ENCODE data around the gene SAMD8. TPM values are rescaled to one million over a fixed set of nuclear protein-coding genes. Genes with fewer than 3 reads are reported as not detected.

Gene SAMD8
- total RNA-seq, 1 experiment from 2014 or later = 23.6 TPM

DNA sequence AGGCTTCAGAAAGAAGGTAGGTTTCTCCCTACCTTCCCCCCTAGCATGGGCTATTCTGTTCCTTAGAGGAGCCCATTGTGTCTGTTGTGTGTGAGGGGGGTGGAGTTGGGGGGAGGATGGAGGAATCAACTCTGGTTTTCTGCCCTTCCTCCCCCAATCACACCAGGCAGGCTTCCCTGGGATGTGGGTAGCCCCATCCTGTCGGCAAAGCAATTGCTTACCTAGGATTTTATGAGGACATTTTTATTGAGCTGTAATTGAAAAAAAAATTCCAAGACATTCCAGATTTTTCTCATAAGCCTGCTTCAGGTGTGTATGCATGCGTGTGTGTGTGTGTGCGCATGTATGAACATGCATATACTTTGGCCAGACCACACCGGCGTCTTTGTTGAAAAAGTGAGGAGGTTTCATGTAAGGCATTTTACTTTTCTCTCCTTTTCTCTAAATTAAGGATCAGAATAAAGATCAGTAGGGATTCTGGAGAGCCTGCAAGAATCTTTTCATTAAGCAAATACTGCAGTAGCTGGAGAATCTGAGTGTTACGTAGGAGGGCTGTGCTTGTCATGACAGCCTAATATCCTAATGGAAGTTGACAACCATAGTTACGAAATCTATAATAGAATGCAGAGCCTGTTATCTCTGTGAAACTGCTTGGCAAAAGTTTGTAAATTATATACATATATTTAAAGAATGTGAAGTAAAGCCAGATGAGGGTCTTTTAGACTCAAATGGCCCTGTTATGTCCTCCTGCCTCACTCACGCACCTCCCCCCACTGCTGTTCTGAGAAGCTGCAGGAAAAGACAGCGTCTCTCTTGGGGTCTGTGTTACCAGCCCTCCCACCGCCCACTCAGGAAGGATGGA lies 27.3 kb upstream of the SAMD8 start:
- Histone ChIP-seq H3K9me3 (ENCODE audit: control insufficient read depth in 1 of 2, insufficient read depth in 1 of 2, low read depth in 1 of 2, low read length in 2 of 2) (no peaks in the 10 kb centered on the region; a peak in 1 of 4 replicates), H3K9me2 (ENCODE audit: insufficient read depth) (no peaks in the 10 kb centered on the region), H3K27ac (ENCODE audit: low read depth, low read length) (no peak overlapping the region), H3K4me3 (replicated peaks in 1 of 2; ENCODE audit: low read depth in 1 of 2, low read length in 2 of 2) (no peak overlapping the region), H3K36me3 (ENCODE audit: control insufficient read depth in 1 of 2, insufficient read depth in 2 of 2, low read length in 2 of 2) (no peaks in the 10 kb centered on the region), H3K79me2 (ENCODE audit: insufficient read depth, low read length) (no peaks in the 10 kb centered on the region), H4K20me1 (ENCODE audit: insufficient read depth) (no peaks in the 10 kb centered on the region), H3K27me3 (ENCODE audit: insufficient read depth, low read length) (no peaks in the 10 kb centered on the region), H2AFZ (ENCODE audit: low read depth, low read length, poor library complexity, severe bottlenecking) (no peak overlapping the region), H3K4me1 (ENCODE audit: control insufficient read depth in 1 of 2, insufficient read depth in 2 of 2, low read length in 2 of 2) (no peaks in the 10 kb centered on the region), H3K4me2 (ENCODE audit: low read length) (no peak overlapping the region), H3K9ac (ENCODE audit: low read length) (no peak overlapping the region)
- ChIA-PET RAD21 (ENCODE audit: low non-redundant PET in 1 of 2, low total read pairs in 2 of 2, uncharacterized antibody in 2 of 2, unreplicated experiment in 2 of 2) (no interaction called here), CTCF (no interaction called here), POLR2A (no interaction called here)
- DNase-seq (ENCODE audit: low read depth, low spot score) (no peak), ATAC-seq (no peak)
- intact Hi-C loops (cut with micrococcal nuclease) = no loop called here
- no TSS peak for BruUV-seq (replicated peaks)
- TF ChIP-seq SIN3A (IDR thresholded peaks at IDR 0.05; ENCODE audit: low read depth) (no peak), ZFX (IDR thresholded peaks at IDR 0.05) (no peak), TCF7L2 (IDR thresholded peaks at IDR 0.05; ENCODE audit: borderline replicate concordance, extremely low read depth, insufficient read depth, insufficient read length) (no peak), CBX3 (IDR thresholded peaks at IDR 0.05; ENCODE audit: low read depth) (no peak)

DNA sequence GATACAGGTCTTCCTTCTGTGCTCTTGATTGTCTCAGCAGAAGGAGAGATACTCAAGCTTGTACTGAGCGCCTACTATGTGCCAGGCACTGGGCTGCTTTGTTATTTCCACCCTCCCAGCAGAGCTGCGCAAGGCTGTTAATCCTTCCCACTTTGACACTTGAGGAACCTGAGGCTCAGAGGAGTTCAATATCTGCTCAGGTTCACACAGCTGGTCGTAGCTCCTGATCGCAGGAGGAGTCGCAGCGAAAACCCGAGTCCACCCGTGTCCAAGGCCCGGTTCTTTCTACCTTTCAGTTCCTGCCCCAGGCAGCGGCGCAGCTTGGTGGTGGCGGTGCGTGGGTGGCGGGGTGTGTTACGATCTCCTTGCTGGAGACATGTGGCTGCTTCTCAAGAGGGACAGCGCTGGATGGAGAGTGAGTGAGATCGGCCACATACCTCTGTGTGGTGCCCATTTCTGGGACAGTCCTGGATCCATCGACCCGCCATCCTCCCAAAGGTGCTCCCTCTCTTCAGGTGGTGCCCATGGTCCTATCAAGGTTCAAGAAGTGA lies 26.5 kb upstream of the SAMD8 start:
- Histone ChIP-seq H3K9ac (ENCODE audit: low read length) (no peak overlapping the region), H2AFZ (ENCODE audit: low read depth, low read length, poor library complexity, severe bottlenecking) (no peak overlapping the region), H4K20me1 (ENCODE audit: insufficient read depth) (no peaks in the 10 kb centered on the region), H3K4me1 (ENCODE audit: control insufficient read depth in 1 of 2, insufficient read depth in 2 of 2, low read length in 2 of 2) (no peaks in the 10 kb centered on the region), H3K4me2 (ENCODE audit: low read length) (no peak overlapping the region), H3K4me3 (replicated peaks in 1 of 2; ENCODE audit: low read depth in 1 of 2, low read length in 2 of 2) (no peak overlapping the region), H3K27me3 (ENCODE audit: insufficient read depth, low read length) (no peaks in the 10 kb centered on the region), H3K27ac (ENCODE audit: low read depth, low read length) (no peak overlapping the region), H3K9me2 (ENCODE audit: insufficient read depth) (no peaks in the 10 kb centered on the region), H3K36me3 (ENCODE audit: control insufficient read depth in 1 of 2, insufficient read depth in 2 of 2, low read length in 2 of 2) (no peaks in the 10 kb centered on the region), H3K9me3 (ENCODE audit: control insufficient read depth in 1 of 2, insufficient read depth in 1 of 2, low read depth in 1 of 2, low read length in 2 of 2) (no peaks in the 10 kb centered on the region; a peak in 1 of 4 replicates), H3K79me2 (ENCODE audit: insufficient read depth, low read length) (no peaks in the 10 kb centered on the region)
- CTCF ChIA-PET = no interaction called here
- intact Hi-C loops (cut with micrococcal nuclease) = no loop called here
- ATAC-seq = no peak
- no peak for DNase-seq (ENCODE audit: low read depth, low spot score)
- POLR2A ChIA-PET = no interaction called here
- BruUV-seq (replicated peaks) = no TSS peak
- RAD21 ChIA-PET (ENCODE audit: low non-redundant PET in 1 of 2, low total read pairs in 2 of 2, uncharacterized antibody in 2 of 2, unreplicated experiment in 2 of 2) = no interaction called here
- TF ChIP-seq SRF (IDR thresholded peaks at IDR 0.05; ENCODE audit: low read depth) (no peak), CBX3 (IDR thresholded peaks at IDR 0.05; ENCODE audit: low read depth) (no peak), ZBTB33 (IDR thresholded peaks at IDR 0.05; ENCODE audit: extremely low read depth, insufficient replicate concordance, low read length) (no peak), POLR2AphosphoS5 (IDR thresholded peaks at IDR 0.05; ENCODE audit: low read depth, low read length) (no peak), MAX (IDR thresholded peaks at IDR 0.05) (no peak), SP1 (IDR thresholded peaks at IDR 0.05; ENCODE audit: low read depth) (no peak), ZNF274 (IDR thresholded peaks at IDR 0.05; ENCODE audit: low read depth, low read length) (no peak), JUND (IDR thresholded peaks at IDR 0.05) (no peak)
- TF ChIP-seq, protein P1, sequence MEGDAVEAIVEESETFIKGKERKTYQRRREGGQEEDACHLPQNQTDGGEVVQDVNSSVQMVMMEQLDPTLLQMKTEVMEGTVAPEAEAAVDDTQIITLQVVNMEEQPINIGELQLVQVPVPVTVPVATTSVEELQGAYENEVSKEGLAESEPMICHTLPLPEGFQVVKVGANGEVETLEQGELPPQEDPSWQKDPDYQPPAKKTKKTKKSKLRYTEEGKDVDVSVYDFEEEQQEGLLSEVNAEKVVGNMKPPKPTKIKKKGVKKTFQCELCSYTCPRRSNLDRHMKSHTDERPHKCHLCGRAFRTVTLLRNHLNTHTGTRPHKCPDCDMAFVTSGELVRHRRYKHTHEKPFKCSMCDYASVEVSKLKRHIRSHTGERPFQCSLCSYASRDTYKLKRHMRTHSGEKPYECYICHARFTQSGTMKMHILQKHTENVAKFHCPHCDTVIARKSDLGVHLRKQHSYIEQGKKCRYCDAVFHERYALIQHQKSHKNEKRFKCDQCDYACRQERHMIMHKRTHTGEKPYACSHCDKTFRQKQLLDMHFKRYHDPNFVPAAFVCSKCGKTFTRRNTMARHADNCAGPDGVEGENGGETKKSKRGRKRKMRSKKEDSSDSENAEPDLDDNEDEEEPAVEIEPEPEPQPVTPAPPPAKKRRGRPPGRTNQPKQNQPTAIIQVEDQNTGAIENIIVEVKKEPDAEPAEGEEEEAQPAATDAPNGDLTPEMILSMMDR (IDR thresholded peaks at IDR 0.05 in 2 of 3, conservative IDR thresholded peaks at IDR 0.05 in 1 of 3; ENCODE audit: borderline replicate concordance in 1 of 3, insufficient read depth in 1 of 3, low read depth in 2 of 3, low read length in 2 of 3) = no peak

Measured in HCT116 (cell line).